Measurements from ENCODE around the gene HOOK1.
A peak's percentile ranks its signal among the peaks of the same experiment; 100 is the strongest.

Gene HOOK1

GRCh38 chr1:59814901-59815825 is at the start of gene HOOK1:
TSS of gene HOOK1 (plus strand) at chr1:59814949. CDS start at chr1:59815118, 169 bp downstream.
- H3K4me3 ChIP-seq (ENCODE audit: low read depth, low read length): peak within 1 kb of the TSS; percentile 77
- peak within 1 kb of the TSS; percentile 32 for H3K9ac ChIP-seq (ENCODE audit: low read depth, low read length)
- H3K27me3 ChIP-seq (ENCODE audit: control insufficient read depth, insufficient read depth, low read length): peaks cover 11% of the 10 kb centered on the region
- peaks cover 6% of the 10 kb centered on the region for H3K4me1 ChIP-seq (ENCODE audit: control insufficient read depth, insufficient read depth, low read length)
- H3K9me3 ChIP-seq (ENCODE audit: control insufficient read depth, insufficient read depth, low read length): no peaks in the 10 kb centered on the region
- H3K36me3 ChIP-seq (ENCODE audit: control insufficient read depth, insufficient read depth, low read length): no peaks in the 10 kb centered on the region

GRCh38 chr1:59765011-59765730 is 49.6 kb upstream of the HOOK1 start:
- H3K27me3 ChIP-seq (ENCODE audit: control insufficient read depth, insufficient read depth, low read length): no peaks in the 10 kb centered on the region
- H3K4me3 ChIP-seq (ENCODE audit: low read depth, low read length): no peak overlapping the region
- H3K4me1 ChIP-seq (ENCODE audit: control insufficient read depth, insufficient read depth, low read length): peaks cover 5% of the 10 kb centered on the region
- H3K36me3 ChIP-seq (ENCODE audit: control insufficient read depth, insufficient read depth, low read length): no peaks in the 10 kb centered on the region
- no peak overlapping the region for H3K9ac ChIP-seq (ENCODE audit: low read depth, low read length)
- H3K9me3 ChIP-seq (ENCODE audit: control insufficient read depth, insufficient read depth, low read length): no peaks in the 10 kb centered on the region

GRCh38 chr1:59766227-59766855 is 48.4 kb upstream of the HOOK1 start:
- Histone ChIP-seq H3K9ac (ENCODE audit: low read depth, low read length) (peak overlapping the region; percentile 19), H3K4me3 (ENCODE audit: low read depth, low read length) (no peak overlapping the region), H3K9me3 (ENCODE audit: control insufficient read depth, insufficient read depth, low read length) (no peaks in the 10 kb centered on the region), H3K36me3 (ENCODE audit: control insufficient read depth, insufficient read depth, low read length) (no peaks in the 10 kb centered on the region), H3K27me3 (ENCODE audit: control insufficient read depth, insufficient read depth, low read length) (no peaks in the 10 kb centered on the region), H3K4me1 (ENCODE audit: control insufficient read depth, insufficient read depth, low read length) (peaks cover 5% of the 10 kb centered on the region)

GRCh38 chr1:59767119-59767518 is 47.6 kb upstream of the HOOK1 start:
- Histone ChIP-seq H3K4me1 (ENCODE audit: control insufficient read depth, insufficient read depth, low read length) (peaks cover 5% of the 10 kb centered on the region), H3K9ac (ENCODE audit: low read depth, low read length) (no peak overlapping the region), H3K36me3 (ENCODE audit: control insufficient read depth, insufficient read depth, low read length) (no peaks in the 10 kb centered on the region), H3K4me3 (ENCODE audit: low read depth, low read length) (no peak overlapping the region), H3K9me3 (ENCODE audit: control insufficient read depth, insufficient read depth, low read length) (no peaks in the 10 kb centered on the region), H3K27me3 (ENCODE audit: control insufficient read depth, insufficient read depth, low read length) (no peaks in the 10 kb centered on the region)

DNA sequence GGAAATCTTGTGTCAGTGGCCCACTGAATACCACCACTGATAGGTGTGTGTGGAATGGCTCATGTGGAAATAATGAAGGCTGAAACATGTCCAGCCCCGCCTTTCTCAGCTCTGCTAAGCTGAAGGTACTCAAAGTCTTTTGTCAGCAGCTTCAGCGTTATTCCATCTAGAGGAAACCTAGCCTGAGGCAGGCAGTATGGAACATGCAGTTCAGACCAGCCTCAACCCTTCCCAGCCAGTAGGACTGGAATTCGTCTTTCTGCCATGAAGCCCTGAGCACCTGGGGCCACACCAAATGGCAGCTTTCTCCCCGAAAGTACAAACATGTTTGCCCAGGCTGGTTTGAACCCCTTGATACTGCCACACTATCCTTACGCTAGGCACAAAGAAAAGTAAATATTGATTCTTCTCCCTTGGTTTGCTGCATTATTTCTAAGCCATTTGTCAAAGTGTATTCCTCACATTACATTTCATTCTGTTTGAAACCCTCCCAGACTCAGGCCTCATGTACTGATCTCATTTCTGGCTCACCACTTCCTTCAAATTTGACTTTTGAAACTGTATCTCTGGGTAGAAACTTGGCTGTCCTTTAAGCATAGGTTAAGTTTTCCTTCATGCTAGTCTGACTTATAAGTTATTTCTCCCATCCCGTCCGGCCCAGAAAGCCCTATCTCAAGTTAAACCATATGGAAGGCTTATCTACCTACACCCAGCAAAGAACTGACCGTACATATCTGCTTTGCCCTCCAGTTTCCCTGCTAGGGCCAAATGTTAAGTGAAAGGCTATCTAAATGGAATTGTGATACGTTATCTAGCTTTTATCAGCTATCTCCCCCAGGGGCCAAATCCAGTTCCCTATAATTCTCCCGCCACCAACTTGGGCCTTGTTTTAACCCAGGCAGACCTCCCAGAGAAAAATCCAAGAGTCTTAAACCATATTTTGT is 45.7 kb upstream of the HOOK1 start:
- Histone ChIP-seq H3K4me1 (ENCODE audit: control insufficient read depth, insufficient read depth, low read length) (peaks cover 5% of the 10 kb centered on the region), H3K4me3 (ENCODE audit: low read depth, low read length) (no peak overlapping the region), H3K9ac (ENCODE audit: low read depth, low read length) (no peak overlapping the region), H3K9me3 (ENCODE audit: control insufficient read depth, insufficient read depth, low read length) (no peaks in the 10 kb centered on the region), H3K36me3 (ENCODE audit: control insufficient read depth, insufficient read depth, low read length) (no peaks in the 10 kb centered on the region), H3K27me3 (ENCODE audit: control insufficient read depth, insufficient read depth, low read length) (no peaks in the 10 kb centered on the region)

DNA sequence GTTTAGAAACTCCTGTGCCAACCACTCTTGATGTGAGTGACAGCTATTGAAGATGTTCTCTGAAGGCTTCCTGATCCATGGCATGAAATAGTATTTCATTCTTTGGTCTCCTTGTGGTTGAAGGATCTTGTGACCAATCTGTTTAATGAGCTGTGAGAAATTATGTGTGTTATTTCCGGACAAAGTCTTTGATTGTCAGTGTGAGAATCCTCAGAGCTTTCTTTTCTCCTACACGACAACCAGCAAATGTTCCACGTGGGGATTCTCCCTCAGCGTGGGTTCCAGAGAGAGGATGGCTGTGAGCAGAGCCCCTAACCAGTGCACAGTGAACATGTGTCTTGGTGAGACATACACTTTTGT is 45.0 kb upstream of the HOOK1 start:
- H3K36me3 ChIP-seq (ENCODE audit: control insufficient read depth, insufficient read depth, low read length): no peaks in the 10 kb centered on the region
- no peak overlapping the region for H3K4me3 ChIP-seq (ENCODE audit: low read depth, low read length)
- H3K9me3 ChIP-seq (ENCODE audit: control insufficient read depth, insufficient read depth, low read length): no peaks in the 10 kb centered on the region
- H3K27me3 ChIP-seq (ENCODE audit: control insufficient read depth, insufficient read depth, low read length): no peaks in the 10 kb centered on the region
- no peak overlapping the region for H3K9ac ChIP-seq (ENCODE audit: low read depth, low read length)
- peaks cover 5% of the 10 kb centered on the region for H3K4me1 ChIP-seq (ENCODE audit: control insufficient read depth, insufficient read depth, low read length)

- Histone ChIP-seq H3K27me3 (ENCODE audit: control insufficient read depth, insufficient read depth, low read length) (no peaks in the 10 kb centered on the region), H3K9ac (ENCODE audit: low read depth, low read length) (no peak overlapping the region), H3K36me3 (ENCODE audit: control insufficient read depth, insufficient read depth, low read length) (no peaks in the 10 kb centered on the region), H3K4me3 (ENCODE audit: low read depth, low read length) (no peak overlapping the region), H3K4me1 (ENCODE audit: control insufficient read depth, insufficient read depth, low read length) (peaks cover 2% of the 10 kb centered on the region), H3K9me3 (ENCODE audit: control insufficient read depth, insufficient read depth, low read length) (no peaks in the 10 kb centered on the region)
Observed at GRCh38 chr1:59771361-59771760, 43.4 kb upstream of the HOOK1 start.

GRCh38 chr1:59775480-59775879 is 39.3 kb upstream of the HOOK1 start:
- no peaks in the 10 kb centered on the region for H3K36me3 ChIP-seq (ENCODE audit: control insufficient read depth, insufficient read depth, low read length)
- no peak overlapping the region for H3K9ac ChIP-seq (ENCODE audit: low read depth, low read length)
- H3K4me3 ChIP-seq (ENCODE audit: low read depth, low read length): no peak overlapping the region
- H3K4me1 ChIP-seq (ENCODE audit: control insufficient read depth, insufficient read depth, low read length): no peaks in the 10 kb centered on the region
- no peaks in the 10 kb centered on the region for H3K9me3 ChIP-seq (ENCODE audit: control insufficient read depth, insufficient read depth, low read length)
- H3K27me3 ChIP-seq (ENCODE audit: control insufficient read depth, insufficient read depth, low read length): no peaks in the 10 kb centered on the region

- H3K27me3 ChIP-seq (ENCODE audit: control insufficient read depth, insufficient read depth, low read length): no peaks in the 10 kb centered on the region
- no peaks in the 10 kb centered on the region for H3K4me1 ChIP-seq (ENCODE audit: control insufficient read depth, insufficient read depth, low read length)
- H3K9ac ChIP-seq (ENCODE audit: low read depth, low read length): no peak overlapping the region
- H3K36me3 ChIP-seq (ENCODE audit: control insufficient read depth, insufficient read depth, low read length): no peaks in the 10 kb centered on the region
- H3K9me3 ChIP-seq (ENCODE audit: control insufficient read depth, insufficient read depth, low read length): no peaks in the 10 kb centered on the region
- no peak overlapping the region for H3K4me3 ChIP-seq (ENCODE audit: low read depth, low read length)
Observed at GRCh38 chr1:59776960-59777852, 37.5 kb upstream of the HOOK1 start.

DNA sequence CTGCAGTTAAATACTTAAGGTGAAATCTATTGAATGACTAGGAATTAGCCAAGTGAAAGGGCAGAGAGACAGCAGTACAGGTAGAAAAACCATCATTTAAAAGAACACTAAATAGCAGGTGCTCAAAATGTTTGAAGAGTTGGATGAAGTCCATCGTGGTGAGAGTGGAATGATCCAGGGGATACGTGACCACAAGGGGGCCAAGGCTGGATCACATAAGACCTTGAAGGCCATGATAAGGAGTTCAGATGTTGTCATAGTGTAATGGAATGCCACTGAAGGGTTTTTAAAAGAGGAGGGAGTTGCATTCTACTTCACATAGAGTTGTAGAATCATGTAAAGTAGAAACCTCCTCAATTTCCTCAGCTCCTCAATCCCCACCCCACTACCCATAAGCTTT is 34.8 kb upstream of the HOOK1 start:
- Histone ChIP-seq H3K27me3 (ENCODE audit: control insufficient read depth, insufficient read depth, low read length) (no peaks in the 10 kb centered on the region), H3K9ac (ENCODE audit: low read depth, low read length) (no peak overlapping the region), H3K9me3 (ENCODE audit: control insufficient read depth, insufficient read depth, low read length) (no peaks in the 10 kb centered on the region), H3K4me3 (ENCODE audit: low read depth, low read length) (no peak overlapping the region), H3K36me3 (ENCODE audit: control insufficient read depth, insufficient read depth, low read length) (no peaks in the 10 kb centered on the region), H3K4me1 (ENCODE audit: control insufficient read depth, insufficient read depth, low read length) (no peaks in the 10 kb centered on the region)
